Omental fat pad (tissue), 4 donors: ENCODE results near the gene PDGFC. TPM values are rescaled to one million over a fixed set of nuclear protein-coding genes. Genes with fewer than 3 reads are reported as not detected.

ENCODE experiments used
- ATAC-seq: fragments of 150-250 bp; one replicate; pipeline ENCODE4 v1.9.1; 2016; ENCODE audit warnings: mild to moderate bottlenecking, moderate library complexity; ENCODE audit not compliant: low FRiP score
- DNase-seq: peaks from one replicate; pipeline ENCODE4 v3.0.0-alpha.2; 2019; ENCODE audit warnings: low spot score
- CTCF ChIP-seq, 3 donors: fragments of 450-650 bp; IDR thresholded peaks; one replicate each; pipeline ENCODE4 v1.5.1; 2016 to 2017; ENCODE audit warnings: antibody characterized with exemption in 3 of 3, mild to moderate bottlenecking in 3 of 3, moderate library complexity in 2 of 3
- total RNA-seq, 4 donors: library from RNA; depleted of rRNA; stranded (reverse); fragments of >200 nt; gene quantifications; one replicate each; pipeline ENCODE4 v1.1.0, GENCODE V29; 2016

The PDGFC gene
- total RNA-seq, 4 donors from 2014 or later = 22.5 to 38.2 (median 33.1) TPM

- no peak for TF ChIP-seq CTCF (IDR thresholded peaks at IDR 0.05)
- ATAC-seq (no peak), DNase-seq (no peak)
Measured at GRCh38 chr4:156781852-156782251, 189.7 kb downstream of the PDGFC start.

GRCh38 chr4:156779774-156780173 is 191.8 kb downstream of the PDGFC start:
- ATAC-seq = no peak
- no peak for TF ChIP-seq CTCF (IDR thresholded peaks at IDR 0.05)
- no peak for DNase-seq

GRCh38 chr4:156779042-156779441 is 192.6 kb downstream of the PDGFC start:
- DNase-seq (no peak), ATAC-seq (peak; percentile 19)
- no peak for TF ChIP-seq CTCF (IDR thresholded peaks at IDR 0.05)

- no peak for TF ChIP-seq CTCF (IDR thresholded peaks at IDR 0.05)
- peak; percentile 62 for ATAC-seq
- DNase-seq = no peak
Measured at GRCh38 chr4:156778606-156779005, 193.0 kb downstream of the PDGFC start.

GRCh38 chr4:156778093-156778492 is 193.5 kb downstream of the PDGFC start:
- DNase-seq = no peak
- no peak for ATAC-seq
- no peak for TF ChIP-seq CTCF (IDR thresholded peaks at IDR 0.05)

GRCh38 chr4:156775813-156776212 is 195.8 kb downstream of the PDGFC start:
- no peak for ATAC-seq
- TF ChIP-seq CTCF (IDR thresholded peaks at IDR 0.05) = no peak
- DNase-seq = no peak

GRCh38 chr4:156774422-156774821 is 197.2 kb downstream of the PDGFC start:
- DNase-seq = no peak
- no peak for ATAC-seq
- TF ChIP-seq CTCF (IDR thresholded peaks at IDR 0.05) = no peak
